Measurements from ENCODE around the gene DCXR. TPM values are rescaled to one million over a fixed set of nuclear protein-coding genes. Genes with fewer than 3 reads are reported as not detected.

Gene DCXR
- total and polyA plus RNA-seq, 2 of the 13 experiments (the other 11 are each of a cell fraction or from before 2014, with no cell fraction given) = 287 to 311 TPM

GRCh38 chr17:82056729-82057621 is 19.5 kb upstream of the DCXR start (continued):
- peak; percentile 81 for TF ChIP-seq ZFY (CRISPR knock-in tag; IDR thresholded peaks at IDR 0.05)
- peak; percentile 25; the same call in 1 of the 2 replicates for TF ChIP-seq ZNF333 (CRISPR knock-in tag; IDR thresholded peaks at IDR 0.05; ENCODE audit: borderline replicate concordance)
- peak; percentile 69 for TF ChIP-seq ZNF331 (CRISPR knock-in tag; IDR thresholded peaks at IDR 0.05)
- peak; percentile 64 for TF ChIP-seq SP5 (CRISPR knock-in tag; IDR thresholded peaks at IDR 0.05; ENCODE audit: borderline replicate concordance, low read depth)
- peak; percentile 72; the same call in 1 of the 2 replicates for TF ChIP-seq EED (CRISPR knock-in tag; IDR thresholded peaks at IDR 0.05)
- TF ChIP-seq PTBP1 (IDR thresholded peaks at IDR 0.05; ENCODE audit: low read depth, low read length, poor library complexity, severe bottlenecking) = no peak
- no peak for TF ChIP-seq USF2 (IDR thresholded peaks at IDR 0.05; ENCODE audit: low read depth, low read length)
- TF ChIP-seq USF2 (CRISPR knock-in tag; IDR thresholded peaks at IDR 0.05; ENCODE audit: borderline replicate concordance) = no peak; the same call in 1 of the 2 replicates
- peak; percentile 15; the same call in 1 of the 2 replicates for TF ChIP-seq JUN (CRISPR knock-in tag; IDR thresholded peaks at IDR 0.05)
- TF ChIP-seq, protein P1, sequence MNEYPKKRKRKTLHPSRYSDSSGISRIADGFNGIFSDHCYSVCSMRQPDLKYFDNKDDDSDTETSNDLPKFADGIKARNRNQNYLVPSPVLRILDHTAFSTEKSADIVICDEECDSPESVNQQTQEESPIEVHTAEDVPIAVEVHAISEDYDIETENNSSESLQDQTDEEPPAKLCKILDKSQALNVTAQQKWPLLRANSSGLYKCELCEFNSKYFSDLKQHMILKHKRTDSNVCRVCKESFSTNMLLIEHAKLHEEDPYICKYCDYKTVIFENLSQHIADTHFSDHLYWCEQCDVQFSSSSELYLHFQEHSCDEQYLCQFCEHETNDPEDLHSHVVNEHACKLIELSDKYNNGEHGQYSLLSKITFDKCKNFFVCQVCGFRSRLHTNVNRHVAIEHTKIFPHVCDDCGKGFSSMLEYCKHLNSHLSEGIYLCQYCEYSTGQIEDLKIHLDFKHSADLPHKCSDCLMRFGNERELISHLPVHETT (CRISPR knock-in tag; conservative IDR thresholded peaks at IDR 0.05) = 0 out of 2 replicates have a peak, but pooled peaks have one; percentile 43
- TF ChIP-seq ZMYM3 (CRISPR knock-in tag; IDR thresholded peaks at IDR 0.05) = peak; percentile 72; the same call in 1 of the 2 replicates
- TF ChIP-seq, protein P2, sequence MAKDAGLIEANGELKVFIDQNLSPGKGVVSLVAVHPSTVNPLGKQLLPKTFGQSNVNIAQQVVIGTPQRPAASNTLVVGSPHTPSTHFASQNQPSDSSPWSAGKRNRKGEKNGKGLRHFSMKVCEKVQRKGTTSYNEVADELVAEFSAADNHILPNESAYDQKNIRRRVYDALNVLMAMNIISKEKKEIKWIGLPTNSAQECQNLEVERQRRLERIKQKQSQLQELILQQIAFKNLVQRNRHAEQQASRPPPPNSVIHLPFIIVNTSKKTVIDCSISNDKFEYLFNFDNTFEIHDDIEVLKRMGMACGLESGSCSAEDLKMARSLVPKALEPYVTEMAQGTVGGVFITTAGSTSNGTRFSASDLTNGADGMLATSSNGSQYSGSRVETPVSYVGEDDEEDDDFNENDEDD (CRISPR knock-in tag; IDR thresholded peaks at IDR 0.05; ENCODE audit: borderline replicate concordance) = peak; percentile 63; the same call in 1 of the 2 replicates
- TF ChIP-seq MTF2 (CRISPR knock-in tag; IDR thresholded peaks at IDR 0.05; ENCODE audit: borderline replicate concordance) = peak; percentile 68; the same call in 1 of the 2 replicates
- TF ChIP-seq ZNF180 (CRISPR knock-in tag; IDR thresholded peaks at IDR 0.05; ENCODE audit: borderline replicate concordance, low read depth) = no peak
